GM18507 (cell line): ENCODE data around the gene OCA2.
"Not testable (repeated sequence)": the region's sequence is repeated elsewhere in the genome, so short reads cannot be mapped to it uniquely, and the experiment has no call there.

Source experiments
- DNase-seq: peaks from one replicate; pipeline ENCODE4 v3.0.0; 2011; ENCODE audit warnings: low read depth; ENCODE audit not compliant: insufficient read length; ENCODE audit errors: extremely low spot score
- FAIRE-seq: peaks from 2 replicates; lab custom pipeline; 2011; peaks lifted over from hg19 to GRCh38; lab: Jason Lieb, UNC

OCA2 gene

GRCh38 chr15:27770769-27771554, 328.2 kb downstream of the OCA2 start:
- no peak for DNase-seq
- FAIRE-seq = no peak

GRCh38 chr15:27770086-27770607, 329.0 kb downstream of the OCA2 start:
- DNase-seq = no peak

GRCh38 chr15:27769652-27770051, 329.5 kb downstream of the OCA2 start:
- FAIRE-seq (no peak), DNase-seq (no peak)

More at GRCh38 chr15:27770086-27770607, 329.0 kb downstream of the OCA2 start:
- no peak for FAIRE-seq

GRCh38 chr15:27768732-27769475, 330.2 kb downstream of the OCA2 start:
- no peak for DNase-seq
- FAIRE-seq = no peak

- DNase-seq = no peak
- no peak for FAIRE-seq
These were observed 331.0 kb downstream of the OCA2 start for GRCh38 chr15:27767918-27768640.

GRCh38 chr15:27767430-27767829, 331.7 kb downstream of the OCA2 start:
- DNase-seq, FAIRE-seq: not testable (repeated sequence)

GRCh38 chr15:27764339-27764738, 334.8 kb downstream of the OCA2 start:
- no peak for DNase-seq
- no peak for FAIRE-seq

GRCh38 chr15:27763514-27763913, 335.6 kb downstream of the OCA2 start:
- DNase-seq (no peak), FAIRE-seq (no peak)

- no peak for FAIRE-seq
- no peak for DNase-seq
These were observed 336.6 kb downstream of the OCA2 start for GRCh38 chr15:27762471-27762870.

- FAIRE-seq (no peak), DNase-seq (no peak)
These were observed 342.1 kb downstream of the OCA2 start for GRCh38 chr15:27757052-27757451.

- FAIRE-seq (no peak), DNase-seq (no peak)
These were observed 346.4 kb downstream of the OCA2 start for GRCh38 chr15:27752691-27753090.

GRCh38 chr15:27747997-27748396, 351.1 kb downstream of the OCA2 start:
- FAIRE-seq (no peak), DNase-seq (no peak)

- DNase-seq = no peak
- no peak for FAIRE-seq
These were observed 352.6 kb downstream of the OCA2 start for GRCh38 chr15:27746401-27746955.

- FAIRE-seq = no peak
- DNase-seq = no peak
These were observed 354.5 kb downstream of the OCA2 start for GRCh38 chr15:27744641-27745040.

- FAIRE-seq (no peak), DNase-seq (no peak)
These were observed 355.5 kb downstream of the OCA2 start for GRCh38 chr15:27743638-27744037.

- FAIRE-seq (no peak), DNase-seq (no peak)
These were observed 356.2 kb downstream of the OCA2 start for GRCh38 chr15:27742751-27743477.

- no peak for FAIRE-seq
- no peak for DNase-seq
These were observed 357.8 kb downstream of the OCA2 start for GRCh38 chr15:27741226-27741860.

GRCh38 chr15:27734785-27735495, 364.2 kb downstream of the OCA2 start:
- no peak for FAIRE-seq

More at GRCh38 chr15:27734785-27735495, 364.2 kb downstream of the OCA2 start:
- DNase-seq = no peak
